Measurements from ENCODE around the gene SYNJ1. TPM values are rescaled to one million over a fixed set of nuclear protein-coding genes. Genes with fewer than 3 reads are reported as not detected.
"Not testable (repeated sequence)": the region's sequence is repeated elsewhere in the genome, so short reads cannot be mapped to it uniquely, and the experiment has no call there.

The SYNJ1 gene
- total RNA-seq, 1 donor from 2014 or later = 15.5 TPM

- no peak for DNase-seq (ENCODE audit: extremely low spot score, unreplicated experiment)
- H3K27me3 Mint-ChIP-seq (ENCODE audit: unreplicated experiment) = no peaks in the 10 kb centered on the region
- no peak for TF ChIP-seq CTCF (IDR thresholded peaks at IDR 0.05)
- H3K27ac Mint-ChIP-seq (ENCODE audit: unreplicated experiment) = no peak overlapping the region
- no peaks in the 10 kb centered on the region for H3K9me3 Mint-ChIP-seq (ENCODE audit: unreplicated experiment)
- H3K36me3 Mint-ChIP-seq (ENCODE audit: unreplicated experiment) = peaks cover 19% of the 10 kb centered on the region
- no peak overlapping the region for H3K4me3 Mint-ChIP-seq (ENCODE audit: unreplicated experiment)
- H3K4me1 Mint-ChIP-seq (ENCODE audit: unreplicated experiment) = no peaks in the 10 kb centered on the region
Measured at GRCh38 chr21:32641710-32642698, 85.8 kb downstream of the SYNJ1 start.

GRCh38 chr21:32626621-32627196 is 101.1 kb downstream of the SYNJ1 start:
- H3K36me3 Mint-ChIP-seq (ENCODE audit: unreplicated experiment) = peaks cover 10% of the 10 kb centered on the region
- no peak overlapping the region for H3K27ac Mint-ChIP-seq (ENCODE audit: unreplicated experiment)
- no peak for DNase-seq (ENCODE audit: extremely low spot score, unreplicated experiment)
- H3K4me1 Mint-ChIP-seq (ENCODE audit: unreplicated experiment) = no peaks in the 10 kb centered on the region
- TF ChIP-seq CTCF (IDR thresholded peaks at IDR 0.05) = no peak
- peaks cover 5% of the 10 kb centered on the region for H3K9me3 Mint-ChIP-seq (ENCODE audit: unreplicated experiment)
- no peak overlapping the region for H3K4me3 Mint-ChIP-seq (ENCODE audit: unreplicated experiment)
- peaks cover 2% of the 10 kb centered on the region for H3K27me3 Mint-ChIP-seq (ENCODE audit: unreplicated experiment)

GRCh38 chr21:32618218-32618617 is 109.6 kb downstream of the SYNJ1 start:
- not testable (repeated sequence) for H3K9me3 Mint-ChIP-seq (ENCODE audit: unreplicated experiment); H3K27ac Mint-ChIP-seq (ENCODE audit: unreplicated experiment); H3K4me3 Mint-ChIP-seq (ENCODE audit: unreplicated experiment); DNase-seq (ENCODE audit: extremely low spot score, unreplicated experiment); H3K36me3 Mint-ChIP-seq (ENCODE audit: unreplicated experiment); H3K4me1 Mint-ChIP-seq (ENCODE audit: unreplicated experiment)
- peaks cover 57% of the 10 kb centered on the region for H3K27me3 Mint-ChIP-seq (ENCODE audit: unreplicated experiment)

- Mint-ChIP-seq H3K4me3 (ENCODE audit: unreplicated experiment) (peak overlapping the region; percentile 98), H3K27me3 (ENCODE audit: unreplicated experiment) (peaks cover 28% of the 10 kb centered on the region), H3K27ac (ENCODE audit: unreplicated experiment) (peak overlapping the region; percentile 99), H3K9me3 (ENCODE audit: unreplicated experiment) (no peaks in the 10 kb centered on the region), H3K36me3 (ENCODE audit: unreplicated experiment) (peaks cover 5% of the 10 kb centered on the region), H3K4me1 (ENCODE audit: unreplicated experiment) (peaks cover 11% of the 10 kb centered on the region)
- DNase-seq (ENCODE audit: extremely low spot score, unreplicated experiment) = no peak
- TF ChIP-seq CTCF (IDR thresholded peaks at IDR 0.05) = no peak
Measured at GRCh38 chr21:32613436-32614043, 114.3 kb downstream of the SYNJ1 start.

- no peak for TF ChIP-seq CTCF (IDR thresholded peaks at IDR 0.05)
- no peak for DNase-seq (ENCODE audit: extremely low spot score, unreplicated experiment)
- H3K27me3 Mint-ChIP-seq (ENCODE audit: unreplicated experiment) = peaks cover 22% of the 10 kb centered on the region
- H3K36me3 Mint-ChIP-seq (ENCODE audit: unreplicated experiment) = peaks cover 5% of the 10 kb centered on the region
- H3K4me3 Mint-ChIP-seq (ENCODE audit: unreplicated experiment) = peak overlapping the region; percentile 98
- H3K4me1 Mint-ChIP-seq (ENCODE audit: unreplicated experiment) = peaks cover 11% of the 10 kb centered on the region
- no peaks in the 10 kb centered on the region for H3K9me3 Mint-ChIP-seq (ENCODE audit: unreplicated experiment)
- H3K27ac Mint-ChIP-seq (ENCODE audit: unreplicated experiment) = peak overlapping the region; percentile 99
Measured at GRCh38 chr21:32612999-32613337, 114.8 kb downstream of the SYNJ1 start.
